Esophagus muscularis mucosa (tissue), 4 donors: ENCODE data around the gene TBCD. TPM values are rescaled to one million over a fixed set of nuclear protein-coding genes. Genes with fewer than 3 reads are reported as not detected.

Experiments used
- DNase-seq: peaks from one replicate; pipeline ENCODE4 v3.0.0-alpha.2; 2017; ENCODE audit errors: extremely low spot score
- H3K27ac ChIP-seq, 4 donors: fragments of 200-600 bp; sonication (generic); replicated peaks in 1 of 4; 1 replicate in 3 of 4; 2 replicates in 1 of 4; pipeline ENCODE4 v1.5.1; 2016 to 2019; ENCODE audit warnings: mild to moderate bottlenecking in 1 of 4
- H3K27me3 ChIP-seq, 4 donors: fragments of 200-600 bp; sonication (generic); one replicate each; pipeline versions ENCODE4 v1.5.1 to v1.6.0; 2016 to 2019
- H3K36me3 ChIP-seq, 4 donors: fragments of 200-600 bp; sonication (generic); one replicate each; pipeline ENCODE4 v1.5.1; 2016 to 2019
- H3K4me1 ChIP-seq, 4 donors: fragments of 200-600 bp; sonication (generic); one replicate each; pipeline ENCODE4 v1.5.1; 2016 to 2019
- H3K4me3 ChIP-seq, 4 donors: fragments of 200-600 bp; sonication (generic); 1 replicate in 2 of 4; 2 replicates in 2 of 4; pipeline ENCODE4 v1.5.1; 2016 to 2019; ENCODE audit warnings: mild to moderate bottlenecking in 4 of 4, moderate library complexity in 1 of 4
- H3K9me3 ChIP-seq, 4 donors: fragments of 200-600 bp; sonication (generic); 1 replicate in 3 of 4; 2 replicates in 1 of 4; pipeline ENCODE4 v1.5.1; 2016 to 2019
- CTCF ChIP-seq, 3 experiments: fragments of 200-600 bp in 2 of 3; fragments of 450-650 bp in 1 of 3; sonication (generic) in 2 of 3; IDR thresholded peaks; one replicate each; pipeline ENCODE4 v1.5.1; 2017 to 2019; ENCODE audit warnings: antibody characterized with exemption in 3 of 3, mild to moderate bottlenecking in 2 of 3, moderate library complexity in 1 of 3
- EP300 ChIP-seq: sonication (generic); formaldehyde crosslinking; IDR thresholded peaks from one replicate; pipeline ENCODE4 v1.6.1; 2017; ENCODE audit warnings: antibody characterized with exemption
- POLR2A ChIP-seq: fragments of 450-650 bp; IDR thresholded peaks from one replicate; pipeline ENCODE4 v1.6.1; 2017; ENCODE audit warnings: antibody characterized with exemption, moderate library complexity, mild to moderate bottlenecking, low read depth
- POLR2AphosphoS5 ChIP-seq, 2 donors: sonication (generic); formaldehyde crosslinking; IDR thresholded peaks; one replicate each; pipeline ENCODE4 v1.6.1; 2017; ENCODE audit warnings: antibody characterized with exemption in 2 of 2
- WGBS: methylation state at CpG from one replicate; pipeline ENCODE4 v1.1.5; 2018; 5-methylcytosine and 5-hydroxymethylcytosine counted together
- intact Hi-C: fragments of 100-400 bp; cut with DNase I; formaldehyde crosslinking; loops from one replicate; pipeline ENCODE4 v1.15.1; 2023
- total RNA-seq, 4 donors: library from RNA; depleted of rRNA; stranded (reverse); fragments of >200 nt; gene quantifications; one replicate each; pipeline versions ENCODE4 v1.1.0 to v1.2.1, GENCODE V29; 2016

Gene TBCD
- total RNA-seq, 4 donors from 2014 or later: 38.1 to 56.7 (median 53.6) TPM

GRCh38 chr17:82863941-82864712, 112.3 kb downstream of the TBCD start:
- WGBS: 75% methylated on average over 7 of the region's 18 CpGs
- intact Hi-C loops: no loop called here
- H3K27ac ChIP-seq: no peak overlapping the region
- peaks cover 0 to 16% (median 0%) of the 10 kb centered on the region in 4 donors for H3K36me3 ChIP-seq
- no peaks in the 10 kb centered on the region for H3K9me3 ChIP-seq
- DNase-seq: no peak
- no peak for TF ChIP-seq EP300
- no peak overlapping the region for H3K4me3 ChIP-seq
- no peaks in the 10 kb centered on the region for H3K27me3 ChIP-seq
- H3K4me1 ChIP-seq: peaks cover 40 to 55% (median 48%) of the 10 kb centered on the region in 4 donors

DNA sequence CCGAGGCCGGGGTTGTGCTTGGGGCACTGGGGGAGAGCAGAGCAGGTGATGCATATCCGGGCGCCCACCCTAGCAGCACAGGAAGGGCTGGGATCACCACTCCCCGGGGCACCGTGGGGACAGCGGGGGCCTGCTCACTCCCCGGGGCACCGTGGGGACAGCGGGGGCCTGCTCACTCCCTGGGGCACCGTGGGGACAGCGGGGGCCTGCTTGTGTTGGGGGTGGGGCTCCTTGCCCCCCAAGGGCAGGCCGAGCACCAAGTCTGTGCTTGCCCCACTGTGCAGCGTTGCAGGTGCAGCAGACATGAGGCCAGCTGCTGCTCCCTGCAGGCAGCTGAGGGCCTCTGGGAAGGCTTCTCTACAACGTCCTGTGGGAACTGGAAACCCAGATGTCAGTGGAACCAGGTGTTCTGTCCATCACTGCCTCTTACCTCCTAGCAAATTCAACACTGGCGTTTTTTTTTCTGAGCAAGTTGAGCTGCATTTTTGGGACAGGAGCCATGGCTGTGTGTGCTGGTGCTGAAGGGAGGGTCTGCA, 112.9 kb downstream of the TBCD start:
- Histone ChIP-seq H3K27me3 (no peaks in the 10 kb centered on the region), H3K4me3 (no peak overlapping the region), H3K36me3 (peaks cover 0 to 20% (median under 1%) of the 10 kb centered on the region in 4 donors), H3K27ac (no peak overlapping the region), H3K4me1 (peaks cover 36 to 50% (median 45%) of the 10 kb centered on the region in 4 donors), H3K9me3 (no peaks in the 10 kb centered on the region)
- intact Hi-C loops: no loop called here
- DNase-seq: no peak
- whole genome bisulfite sequencing: 83% methylated on average over 11 of the region's 16 CpGs
- TF ChIP-seq POLR2A: no peak
- no peak for TF ChIP-seq EP300
- no peak for TF ChIP-seq CTCF (IDR thresholded peaks at IDR 0.05)
- TF ChIP-seq POLR2AphosphoS5 (IDR thresholded peaks at IDR 0.05): no peak

DNA sequence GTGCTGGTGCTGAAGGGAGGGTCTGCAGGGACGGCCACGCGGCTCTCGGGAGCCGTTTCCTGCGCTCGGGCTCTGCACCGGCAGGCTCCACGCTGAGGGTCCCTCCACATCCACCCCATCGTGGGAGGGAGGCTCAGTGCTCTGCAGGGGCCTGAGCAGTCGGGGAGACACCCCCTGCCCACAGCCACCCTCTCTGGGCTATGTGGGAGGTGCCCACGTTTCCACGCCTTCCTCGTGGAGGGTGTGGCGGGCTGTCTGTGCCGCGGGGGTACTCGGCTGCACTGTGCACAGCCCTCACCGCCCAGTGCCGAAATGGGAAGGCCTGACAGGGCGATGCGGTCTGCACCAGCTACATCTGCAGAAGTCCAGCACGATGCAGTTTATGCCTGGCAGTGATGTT, 113.4 kb downstream of the TBCD start:
- DNase-seq: no peak
- Histone ChIP-seq H3K36me3 (peaks cover 4 to 25% (median 5%) of the 10 kb centered on the region in 4 donors), H3K27me3 (no peaks in the 10 kb centered on the region), H3K9me3 (no peaks in the 10 kb centered on the region), H3K4me3 (no peak overlapping the region), H3K27ac (no peak overlapping the region), H3K4me1 (peaks cover 32 to 47% (median 44%) of the 10 kb centered on the region in 4 donors)
- WGBS: 89% methylated on average over 21 of the region's 23 CpGs
- no peak for TF ChIP-seq CTCF (IDR thresholded peaks at IDR 0.05)
- TF ChIP-seq EP300: no peak
- TF ChIP-seq POLR2A: no peak
- TF ChIP-seq POLR2AphosphoS5 (IDR thresholded peaks at IDR 0.05): no peak
- intact Hi-C loops: no loop called here

GRCh38 chr17:82865774-82866395, 114.0 kb downstream of the TBCD start:
- TF ChIP-seq CTCF (IDR thresholded peaks at IDR 0.05) (no peak), EP300 (no peak), POLR2A (no peak), POLR2AphosphoS5 (IDR thresholded peaks at IDR 0.05) (no peak)
- peaks cover 32 to 47% (median 39%) of the 10 kb centered on the region in 4 donors for H3K4me1 ChIP-seq
- DNase-seq: no peak
- H3K27me3 ChIP-seq: no peaks in the 10 kb centered on the region
- H3K4me3 ChIP-seq: no peak overlapping the region
- no peaks in the 10 kb centered on the region for H3K9me3 ChIP-seq
- peak overlapping the region in 1 of 4 donors; percentile 37 for H3K27ac ChIP-seq
- peaks cover 10 to 31% (median 11%) of the 10 kb centered on the region in 4 donors for H3K36me3 ChIP-seq
- 86% methylated on average over 9 of the region's 9 CpGs for WGBS
- intact Hi-C loops: no loop called here

DNA sequence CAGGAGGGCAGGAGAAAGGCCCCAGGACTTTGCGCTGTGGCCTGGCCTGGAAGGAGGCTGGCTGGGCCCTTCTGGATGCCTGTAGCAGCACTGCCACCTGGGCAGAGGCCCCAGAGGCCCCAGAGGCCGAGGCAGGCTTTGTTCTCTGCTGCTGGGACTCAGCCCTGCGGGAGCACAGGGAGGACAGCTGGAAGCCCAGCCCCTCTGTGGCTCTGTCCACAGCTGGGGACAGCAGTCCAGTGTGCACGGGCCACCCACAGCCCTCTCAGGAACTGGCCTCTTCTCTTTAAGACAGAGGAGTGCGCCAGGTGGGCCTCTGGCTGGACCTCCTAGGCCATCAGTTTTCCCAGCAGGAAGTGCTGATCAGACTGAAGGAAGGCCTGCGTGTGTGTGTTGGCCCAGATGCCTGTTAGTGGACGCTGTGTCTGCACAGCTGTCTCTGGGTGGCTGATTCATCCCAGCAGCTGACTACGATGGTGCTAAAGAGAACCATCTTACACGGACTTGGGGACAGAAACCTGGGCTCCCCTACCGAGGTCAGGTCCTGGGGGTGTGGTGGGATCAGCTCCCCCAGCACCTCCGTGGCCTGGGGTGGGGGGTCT, 114.8 kb downstream of the TBCD start:
- no peak for TF ChIP-seq CTCF (IDR thresholded peaks at IDR 0.05)
- TF ChIP-seq POLR2AphosphoS5 (IDR thresholded peaks at IDR 0.05): peak; percentile 42 to 62
- Histone ChIP-seq H3K4me1 (peaks cover 37 to 51% (median 43%) of the 10 kb centered on the region in 4 donors), H3K9me3 (no peaks in the 10 kb centered on the region), H3K36me3 (peaks cover 14 to 39% (median 19%) of the 10 kb centered on the region in 4 donors), H3K27ac (peak overlapping the region; percentile 37 to 60 (median 38)), H3K27me3 (no peaks in the 10 kb centered on the region), H3K4me3 (no peak overlapping the region)
- 86% methylated on average over 4 of the region's 11 CpGs for WGBS
- intact Hi-C loops: no loop called here
- DNase-seq: no peak
